WI38 (cell line): ENCODE results near the gene TYRP1.

Experiments
- H3K4me3 ChIP-seq: 2 replicates; pipeline ENCODE4 v1.5.1; 2011; ENCODE audit warnings: low read depth, mild to moderate bottlenecking, control low read depth, low read length
- TF ChIP-seq, protein P1 (sequence below): IDR thresholded peaks from 2 replicates; pipeline ENCODE4 v1.5.1; 2012; ENCODE audit warnings: low read depth, mild to moderate bottlenecking, control low read depth, low read length

TYRP1 gene

DNA sequence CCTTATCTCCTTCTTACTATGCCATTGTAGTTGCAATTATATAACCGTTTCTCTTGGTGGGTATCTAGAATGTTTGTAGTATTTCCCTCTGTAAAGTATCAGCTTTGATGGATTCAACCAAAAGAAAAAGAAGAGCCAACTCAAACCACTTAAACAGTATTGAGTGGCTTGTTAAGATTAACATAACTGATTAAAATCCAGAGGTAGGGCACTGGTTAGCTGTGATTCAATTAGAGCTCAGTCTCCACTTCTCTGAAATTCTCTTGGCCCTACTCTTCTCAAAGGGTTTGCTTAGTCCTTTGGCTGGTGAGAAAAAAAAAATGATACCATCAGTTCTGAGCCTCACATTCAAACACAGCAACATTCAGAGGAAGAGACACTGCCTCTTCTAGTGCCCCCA is 37.0 kb downstream of the TYRP1 start:
- TF ChIP-seq, protein P1, sequence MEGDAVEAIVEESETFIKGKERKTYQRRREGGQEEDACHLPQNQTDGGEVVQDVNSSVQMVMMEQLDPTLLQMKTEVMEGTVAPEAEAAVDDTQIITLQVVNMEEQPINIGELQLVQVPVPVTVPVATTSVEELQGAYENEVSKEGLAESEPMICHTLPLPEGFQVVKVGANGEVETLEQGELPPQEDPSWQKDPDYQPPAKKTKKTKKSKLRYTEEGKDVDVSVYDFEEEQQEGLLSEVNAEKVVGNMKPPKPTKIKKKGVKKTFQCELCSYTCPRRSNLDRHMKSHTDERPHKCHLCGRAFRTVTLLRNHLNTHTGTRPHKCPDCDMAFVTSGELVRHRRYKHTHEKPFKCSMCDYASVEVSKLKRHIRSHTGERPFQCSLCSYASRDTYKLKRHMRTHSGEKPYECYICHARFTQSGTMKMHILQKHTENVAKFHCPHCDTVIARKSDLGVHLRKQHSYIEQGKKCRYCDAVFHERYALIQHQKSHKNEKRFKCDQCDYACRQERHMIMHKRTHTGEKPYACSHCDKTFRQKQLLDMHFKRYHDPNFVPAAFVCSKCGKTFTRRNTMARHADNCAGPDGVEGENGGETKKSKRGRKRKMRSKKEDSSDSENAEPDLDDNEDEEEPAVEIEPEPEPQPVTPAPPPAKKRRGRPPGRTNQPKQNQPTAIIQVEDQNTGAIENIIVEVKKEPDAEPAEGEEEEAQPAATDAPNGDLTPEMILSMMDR, result no peak
- no peak overlapping the region for H3K4me3 ChIP-seq

GRCh38 chr9:12730927-12731326 is 37.7 kb downstream of the TYRP1 start:
- H3K4me3 ChIP-seq, result no peak overlapping the region
- TF ChIP-seq, protein P1, result no peak

GRCh38 chr9:12732971-12733370 is 39.8 kb downstream of the TYRP1 start:
- H3K4me3 ChIP-seq, result no peak overlapping the region
- TF ChIP-seq, protein P1, result no peak

- TF ChIP-seq, protein P1, result no peak
These were observed 42.5 kb downstream of the TYRP1 start for GRCh38 chr9:12735665-12736064.

GRCh38 chr9:12737871-12738270 is 44.7 kb downstream of the TYRP1 start:
- TF ChIP-seq, protein P1, result no peak
- no peak overlapping the region for H3K4me3 ChIP-seq

More at GRCh38 chr9:12735665-12736064, 42.5 kb downstream of the TYRP1 start:
- no peak overlapping the region for H3K4me3 ChIP-seq

DNA sequence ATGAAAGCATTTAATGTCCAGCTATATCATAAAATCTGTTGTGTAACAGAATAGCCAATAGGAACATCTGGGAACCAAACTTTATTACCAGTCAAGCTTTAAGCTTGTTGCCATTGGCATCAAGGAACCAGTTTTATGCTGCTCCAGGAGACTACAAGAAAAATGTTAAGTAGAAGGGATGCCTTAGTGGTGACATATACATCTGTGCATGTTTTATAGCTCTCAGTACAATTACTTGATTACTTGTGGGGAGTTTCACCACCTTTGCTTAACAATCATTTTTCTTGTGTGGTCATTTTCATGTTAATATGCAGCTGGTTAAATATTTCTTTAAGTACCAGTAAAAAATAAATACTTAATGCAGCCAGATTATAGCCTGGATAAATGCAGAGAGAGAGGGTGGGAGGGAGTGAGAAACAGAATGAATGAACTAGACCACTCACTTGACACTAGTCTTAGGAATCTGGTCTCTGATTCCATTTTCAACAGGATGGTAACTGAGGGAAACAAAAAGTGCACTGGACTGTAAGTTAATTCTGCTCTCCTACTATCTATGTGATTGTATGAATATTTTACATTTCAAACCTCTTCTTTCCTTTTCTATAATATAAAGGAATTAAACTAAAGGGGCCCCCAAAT is 45.9 kb downstream of the TYRP1 start:
- no peak overlapping the region for H3K4me3 ChIP-seq
- TF ChIP-seq, protein P1, result no peak

GRCh38 chr9:12740845-12741244 is 47.7 kb downstream of the TYRP1 start:
- no peak overlapping the region for H3K4me3 ChIP-seq
- TF ChIP-seq, protein P1, result no peak
